CD14-positive monocyte (primary cell): ENCODE data around the gene HSPB9. TPM values are rescaled to one million over a fixed set of nuclear protein-coding genes. Genes with fewer than 3 reads are reported as not detected.

Source experiments
- DNase-seq, 3 donors: peaks; one replicate each; pipeline ENCODE4 v3.0.0-alpha.2; 2011 to 2022
- H2AFZ ChIP-seq: 2 replicates; pipeline ENCODE4 v1.6.0; 2012; ENCODE audit warnings: mild to moderate bottlenecking, low read depth, low read length, inconsistent platforms; ENCODE audit not compliant: insufficient read depth, poor library complexity, severe bottlenecking
- H3K27ac ChIP-seq, 2 donors: 1 replicate in 1 of 2; 2 replicates in 1 of 2; pipeline ENCODE4 v1.5.1; 2012 to 2013; ENCODE audit warnings: low read length in 2 of 2, control low read depth in 1 of 2, inconsistent platforms in 1 of 2, low read depth in 1 of 2, mild to moderate bottlenecking in 1 of 2
- H3K27me3 ChIP-seq, 2 donors: one replicate each; pipeline versions ENCODE4 v1.6.0 to v1.6.1; 2011 to 2013; ENCODE audit warnings: low read length in 2 of 2; ENCODE audit not compliant: control insufficient read depth in 2 of 2, insufficient read depth in 2 of 2
- H3K36me3 ChIP-seq, 2 donors: replicated peaks in 1 of 2; 1 replicate in 1 of 2; 2 replicates in 1 of 2; pipeline versions ENCODE4 v1.5.1 to v1.6.1; 2012 to 2013; ENCODE audit warnings: low read length in 2 of 2, control low read depth in 1 of 2, inconsistent platforms in 1 of 2, mild to moderate bottlenecking in 1 of 2; ENCODE audit not compliant: insufficient read depth in 2 of 2, control insufficient read depth in 1 of 2
- H3K4me1 ChIP-seq, 2 donors: 1 replicate in 1 of 2; 2 replicates in 1 of 2; pipeline versions ENCODE4 v1.5.1 to v1.6.1; 2012 to 2013; ENCODE audit warnings: low read length in 2 of 2, control low read depth in 1 of 2, inconsistent platforms in 1 of 2, mild to moderate bottlenecking in 1 of 2, moderate library complexity in 1 of 2; ENCODE audit not compliant: insufficient read depth in 2 of 2, control insufficient read depth in 1 of 2
- H3K4me2 ChIP-seq: replicated peaks from 2 replicates; pipeline ENCODE3; 2012; ENCODE audit warnings: low read length, moderate library complexity, mild to moderate bottlenecking; ENCODE audit not compliant: poor library complexity, severe bottlenecking; ENCODE audit errors: extremely low read depth
- H3K4me3 ChIP-seq, 3 experiments: fragments of 200-600 bp in 1 of 3; sonication (generic) in 1 of 3; replicated peaks in 1 of 3; 1 replicate in 2 of 3; 2 replicates in 1 of 3; pipeline ENCODE4 v1.5.1; 2011 to 2013; ENCODE audit warnings: low read length in 3 of 3, mild to moderate bottlenecking in 3 of 3, control low read depth in 2 of 3, low read depth in 2 of 3, inconsistent platforms in 1 of 3, moderate library complexity in 1 of 3
- H3K79me2 ChIP-seq: 2 replicates; pipeline ENCODE4 v1.6.0; 2012; ENCODE audit warnings: mild to moderate bottlenecking, control low read depth, inconsistent platforms, low read length, moderate library complexity; ENCODE audit not compliant: insufficient read depth
- H3K9ac ChIP-seq: 2 replicates; pipeline ENCODE4 v1.6.0; 2017; ENCODE audit warnings: low read length, mild to moderate bottlenecking; ENCODE audit not compliant: insufficient read depth, poor library complexity, severe bottlenecking
- H3K9me3 ChIP-seq, 2 donors: replicated peaks in 1 of 2; 1 replicate in 1 of 2; 2 replicates in 1 of 2; pipeline versions ENCODE4 v1.5.1 to v1.6.1; 2012 to 2013; ENCODE audit warnings: low read length in 2 of 2, control low read depth in 1 of 2; ENCODE audit not compliant: control insufficient read depth in 1 of 2, insufficient read depth in 1 of 2
- H4K20me1 ChIP-seq: 2 replicates; pipeline ENCODE4 v1.6.0; 2012; ENCODE audit warnings: mild to moderate bottlenecking, low read length, control low read depth, moderate library complexity; ENCODE audit not compliant: insufficient read depth
- H3K27ac Mint-ChIP-seq, 7 donors: one replicate each; pipeline ENCODE4 v1.8.0; 2020; ENCODE audit warnings: mild to moderate bottlenecking in 7 of 7, mixed read lengths in 7 of 7, moderate library complexity in 6 of 7, inconsistent platforms in 2 of 7
- H3K27me3 Mint-ChIP-seq, 3 donors: one replicate each; pipeline ENCODE4 v1.8.0; 2021 to 2022; ENCODE audit warnings: low read depth in 3 of 3, mild to moderate bottlenecking in 3 of 3, mixed read lengths in 3 of 3, moderate library complexity in 3 of 3, inconsistent platforms in 1 of 3
- H3K36me3 Mint-ChIP-seq, 2 donors: one replicate each; pipeline ENCODE4 v1.8.0; 2020; ENCODE audit warnings: mixed read lengths in 2 of 2, inconsistent platforms in 1 of 2, mild to moderate bottlenecking in 1 of 2
- H3K4me1 Mint-ChIP-seq: one replicate; pipeline ENCODE4 v1.8.0; 2020; ENCODE audit warnings: mild to moderate bottlenecking, mixed read lengths
- H3K4me3 Mint-ChIP-seq, 2 donors: one replicate each; pipeline ENCODE4 v1.8.0; 2020; ENCODE audit warnings: mild to moderate bottlenecking in 2 of 2, mixed read lengths in 2 of 2, moderate library complexity in 1 of 2
- H3K9me3 Mint-ChIP-seq, 7 donors: one replicate each; pipeline ENCODE4 v1.8.0; 2020 to 2022; ENCODE audit warnings: mixed read lengths in 7 of 7, mild to moderate bottlenecking in 6 of 7, moderate library complexity in 6 of 7, inconsistent platforms in 2 of 7
- CTCF ChIP-seq: fragments of 200-600 bp; IDR thresholded peaks from one replicate; pipeline ENCODE4 v1.8.0; 2022; ENCODE audit warnings: antibody characterized with exemption, mild to moderate bottlenecking
- WGBS: methylation state at CpG from one replicate; pipeline ENCODE4 v1.1.5; 2013; ENCODE audit warnings: missing lambda C conversion rate; ENCODE audit not compliant: insufficient coverage; 5-methylcytosine and 5-hydroxymethylcytosine counted together
- intact Hi-C, 2 donors: fragments of 100-400 bp; cut with micrococcal nuclease; formaldehyde crosslinking; loops; one replicate each; pipeline versions ENCODE4 v1.15.0 to v1.15.1; 2023
- polyA plus RNA-seq, 3 donors: library from polyadenylated mRNA; depleted of rRNA in 1 of 3; unstranded in 2 of 3; stranded (reverse) in 1 of 3; fragments of 300-500 nt in 2 of 3; fragments of >200 nt in 1 of 3; fragmentation: Illumina TruSeq in 2 of 3; gene quantifications; 1 replicate in 2 of 3; 2 replicates in 1 of 3; pipeline ENCODE4 v1.2.3, GENCODE V29; 2012 to 2021

The HSPB9 gene
- polyA plus RNA-seq, 3 donors, result 0.04 TPM; not detected in 2

DNA sequence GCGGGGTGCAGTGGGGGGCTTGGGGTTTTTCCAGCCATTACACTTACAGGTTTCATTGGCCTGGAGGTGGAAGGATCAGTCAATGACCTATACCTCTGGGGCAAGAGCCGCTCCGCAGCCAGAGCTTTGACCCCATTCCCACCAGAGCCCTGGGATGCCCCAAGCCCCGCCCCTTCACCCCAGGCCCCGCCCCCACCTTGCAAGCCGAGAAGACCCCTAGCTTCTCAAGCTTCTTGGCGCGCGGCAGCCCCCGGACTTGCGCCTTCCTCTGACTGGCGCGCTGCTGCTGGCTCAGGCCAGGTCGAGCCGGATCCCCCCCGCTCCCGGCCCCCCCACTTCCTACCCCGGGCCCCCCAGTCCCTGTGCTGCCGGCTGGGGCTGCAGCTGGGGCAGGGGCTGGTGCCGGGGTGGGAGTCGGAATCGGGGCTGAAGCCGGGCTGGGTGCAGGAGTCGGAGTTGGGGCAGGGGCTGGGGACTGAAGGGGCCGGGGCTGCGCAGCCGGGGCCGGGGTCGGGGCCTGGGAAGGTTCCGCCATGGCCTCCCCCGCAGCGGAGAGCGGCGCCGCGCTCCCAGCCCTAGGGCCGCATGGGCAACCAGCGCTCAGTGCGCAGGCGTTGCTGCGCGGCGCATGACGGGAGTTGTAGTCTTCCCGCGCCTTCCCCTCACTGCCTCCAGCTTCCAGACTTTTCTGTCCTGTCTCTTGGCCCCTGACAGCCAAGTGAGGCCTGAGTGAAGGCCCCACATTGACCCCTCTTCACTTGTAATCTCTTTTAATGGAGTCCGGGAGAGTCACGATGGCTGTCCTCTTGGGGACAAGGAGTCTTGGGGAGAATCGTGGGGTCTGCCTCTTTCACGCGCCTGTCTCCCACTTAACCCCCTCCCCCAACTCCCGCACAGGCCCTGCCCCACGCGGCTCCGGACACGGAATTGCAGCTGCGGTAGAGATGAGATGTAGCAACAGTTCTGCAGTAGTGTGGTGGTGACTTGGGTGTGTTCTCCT, 1.5 kb upstream of the HSPB9 start, which contains the start of gene KAT2A:
Gene KAT2A (minus strand): TSS at position 598 of the 1,000 bp plus-strand sequence. CDS start 63 bp downstream, at position 535.
- H3K36me3 ChIP-seq, result peaks cover 20% of the 10 kb centered on the region in 2 donors
- 0% methylated on average over 22 of the region's 57 CpGs for WGBS
- H3K27me3 Mint-ChIP-seq, result no peaks in the 10 kb centered on the region
- H3K4me3 Mint-ChIP-seq, result peak within 1 kb of the TSS; percentile 54 to 57
- no peak for TF ChIP-seq CTCF
- no peak within 1 kb of the TSS for H3K27ac ChIP-seq
- peak; percentile 57 to 75 (median 70) for DNase-seq
- H3K9ac ChIP-seq, result peak within 1 kb of the TSS; percentile 54
- peak within 1 kb of the TSS; percentile 41 to 78 (median 42) for H3K4me3 ChIP-seq
- H3K9me3 Mint-ChIP-seq, result no peaks in the 10 kb centered on the region
- peak within 1 kb of the TSS; percentile 94 for H3K4me2 ChIP-seq
- H3K27me3 ChIP-seq, result no peaks in the 10 kb centered on the region
- H3K36me3 Mint-ChIP-seq, result peaks cover 31 to 42% of the 10 kb centered on the region in 2 donors
- peak within 1 kb of the TSS in 4 of 7 donors; percentile 68 to 91 (median 80) for H3K27ac Mint-ChIP-seq
- no peaks in the 10 kb centered on the region for H3K9me3 ChIP-seq
- intact Hi-C loops, result no loop called here
- no peaks in the 10 kb centered on the region for H3K79me2 ChIP-seq
- H2AFZ ChIP-seq, result peak within 1 kb of the TSS; percentile 87
- H3K4me1 ChIP-seq, result peaks cover 9 to 16% of the 10 kb centered on the region in 2 donors
- peaks cover 22% of the 10 kb centered on the region for H3K4me1 Mint-ChIP-seq
- H4K20me1 ChIP-seq, result peaks cover 14% of the 10 kb centered on the region

GRCh38 chr17:42124256-42124655, 1.7 kb downstream of the HSPB9 start:
- H3K4me3 Mint-ChIP-seq, result no peak overlapping the region

More at GRCh38 chr17:42124256-42124655, 1.7 kb downstream of the HSPB9 start:
- Mint-ChIP-seq H3K27me3 (no peaks in the 10 kb centered on the region), H3K36me3 (peaks cover 53 to 64% of the 10 kb centered on the region in 2 donors), H3K27ac (peak overlapping the region in 6 of 7 donors; percentile 1 to 79 (median 22)), H3K4me1 (peaks cover 14% of the 10 kb centered on the region), H3K9me3 (no peaks in the 10 kb centered on the region)
- Histone ChIP-seq H2AFZ (no peak overlapping the region), H3K27ac (no peak overlapping the region), H3K9me3 (no peaks in the 10 kb centered on the region), H4K20me1 (peaks cover 44% of the 10 kb centered on the region), H3K4me2 (no peak overlapping the region), H3K4me3 (no peak overlapping the region), H3K4me1 (peaks cover 9 to 16% of the 10 kb centered on the region in 2 donors), H3K9ac (no peak overlapping the region), H3K36me3 (peaks cover 50 to 52% of the 10 kb centered on the region in 2 donors), H3K27me3 (no peaks in the 10 kb centered on the region), H3K79me2 (peaks cover 2% of the 10 kb centered on the region)
- no peak for TF ChIP-seq CTCF
- intact Hi-C loops, result no loop called here
- DNase-seq, result no peak
- 100% methylated on average over 1 of the region's 3 CpGs for WGBS
